Activated effector memory CD4-positive, alpha-beta T cell treated with Interleukin-2 at 50 U/mL for 16 hours (primary cell): Measurements from ENCODE around the gene WNK1.
"Not testable (repeated sequence)": the region's sequence is repeated elsewhere in the genome, so short reads cannot be mapped to it uniquely, and the experiment has no call there.

ENCODE experiments used
- DNase-seq: peaks from one replicate; pipeline ENCODE4 v3.0.0-alpha.2; 2020

Gene WNK1

DNA sequence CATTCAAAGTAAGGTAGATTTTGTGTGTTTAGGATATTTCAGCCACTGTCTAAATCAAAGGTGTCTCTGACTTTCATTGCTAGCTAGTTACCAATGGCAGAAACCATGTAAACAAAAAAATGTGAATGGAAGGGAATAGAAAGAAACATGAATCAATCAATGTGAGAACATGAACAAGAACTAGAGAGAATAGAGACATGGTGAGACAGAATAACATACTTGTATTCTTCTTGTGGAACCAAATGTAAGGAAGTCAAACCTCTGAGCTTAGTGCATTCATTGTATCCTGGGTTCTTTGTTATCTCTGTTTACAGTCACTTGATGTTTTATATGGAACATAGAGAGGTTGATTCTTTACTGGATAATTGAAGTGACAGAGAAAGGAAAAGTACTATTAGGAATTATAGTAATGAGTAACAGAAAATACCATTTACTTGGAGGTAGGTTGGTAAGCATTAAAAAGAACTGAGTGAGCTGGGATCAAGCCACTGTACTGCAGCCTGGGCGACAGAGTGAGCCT is 2.6 kb upstream of the WNK1 start:
- no peak for DNase-seq

DNA sequence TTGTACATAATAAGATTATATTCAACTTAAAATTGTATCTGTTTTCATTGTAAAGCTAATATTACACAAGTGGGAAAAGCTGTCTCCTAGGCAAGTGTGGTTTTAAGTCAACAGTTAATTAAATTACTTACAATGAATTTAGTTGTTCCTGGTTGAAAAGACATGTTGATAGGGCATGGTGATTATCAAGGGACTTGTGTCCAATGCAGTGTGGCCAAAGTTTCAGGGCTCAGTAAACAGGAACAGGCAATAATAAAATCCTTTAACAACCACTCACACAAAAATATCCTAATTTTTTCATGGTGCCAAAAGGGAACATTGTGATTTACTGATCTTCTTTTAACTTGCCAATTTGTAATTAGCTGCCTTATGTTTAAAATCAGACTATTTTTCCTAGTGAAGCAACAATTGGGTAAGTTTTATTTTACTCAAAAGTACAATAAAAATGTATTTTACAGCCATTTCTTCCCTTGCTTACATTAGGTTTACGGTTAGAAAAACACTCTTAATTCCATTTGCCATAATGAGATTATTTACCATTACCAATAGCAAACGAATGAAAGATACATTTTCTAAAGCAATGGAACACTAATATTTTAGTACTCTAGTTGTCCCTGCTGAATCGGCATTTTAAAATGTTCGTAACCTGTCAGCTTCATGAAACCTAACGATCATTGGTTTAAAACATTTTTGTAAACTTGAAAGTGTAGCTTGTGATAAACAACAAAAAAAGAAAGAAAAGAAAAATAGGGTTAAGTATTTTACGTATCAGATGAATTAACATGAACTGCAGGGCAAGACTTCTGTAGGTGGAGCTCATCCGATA is 1.8 kb upstream of the WNK1 start:
- DNase-seq, result no peak

DNA sequence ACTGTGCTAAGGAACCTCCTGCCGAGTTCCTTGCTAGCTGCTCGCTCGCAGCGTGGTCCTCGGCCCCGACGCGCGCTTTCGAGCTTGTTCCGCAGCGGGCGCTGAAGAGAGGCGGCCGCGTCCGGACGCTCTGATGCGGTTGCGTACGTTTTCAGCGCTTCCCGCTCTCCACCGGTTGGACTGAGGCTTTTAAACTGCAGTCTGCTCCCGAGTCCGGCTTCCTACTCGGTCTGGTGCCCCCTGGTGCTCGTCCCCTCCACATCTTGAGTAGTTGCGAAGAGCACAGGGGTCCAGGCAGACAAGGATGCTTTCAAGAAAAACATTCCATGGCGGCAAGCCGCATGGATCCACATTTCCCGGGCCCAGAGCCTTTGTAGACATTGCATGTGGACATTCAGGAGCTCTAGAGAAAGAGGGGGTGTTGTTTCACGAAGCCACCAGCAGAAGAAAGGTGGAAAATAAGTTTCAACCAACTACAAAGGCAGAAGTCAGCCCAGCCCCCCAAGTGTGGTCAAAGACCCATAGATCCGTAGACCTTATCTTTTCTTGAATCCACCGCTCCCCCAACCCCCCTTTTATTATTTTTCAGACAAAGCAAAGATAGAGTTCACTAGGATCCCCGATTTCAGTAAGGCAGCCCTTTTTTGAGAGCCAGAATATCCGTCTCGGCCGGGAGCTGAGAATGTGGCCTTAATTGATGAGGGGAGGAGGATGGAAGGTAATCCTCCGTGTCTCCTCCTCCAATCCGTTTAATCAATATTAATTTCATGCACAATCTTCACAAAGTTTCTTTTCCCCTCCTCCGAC is 984 bp upstream of the WNK1 start:
- peak; percentile 78 for DNase-seq

DNA sequence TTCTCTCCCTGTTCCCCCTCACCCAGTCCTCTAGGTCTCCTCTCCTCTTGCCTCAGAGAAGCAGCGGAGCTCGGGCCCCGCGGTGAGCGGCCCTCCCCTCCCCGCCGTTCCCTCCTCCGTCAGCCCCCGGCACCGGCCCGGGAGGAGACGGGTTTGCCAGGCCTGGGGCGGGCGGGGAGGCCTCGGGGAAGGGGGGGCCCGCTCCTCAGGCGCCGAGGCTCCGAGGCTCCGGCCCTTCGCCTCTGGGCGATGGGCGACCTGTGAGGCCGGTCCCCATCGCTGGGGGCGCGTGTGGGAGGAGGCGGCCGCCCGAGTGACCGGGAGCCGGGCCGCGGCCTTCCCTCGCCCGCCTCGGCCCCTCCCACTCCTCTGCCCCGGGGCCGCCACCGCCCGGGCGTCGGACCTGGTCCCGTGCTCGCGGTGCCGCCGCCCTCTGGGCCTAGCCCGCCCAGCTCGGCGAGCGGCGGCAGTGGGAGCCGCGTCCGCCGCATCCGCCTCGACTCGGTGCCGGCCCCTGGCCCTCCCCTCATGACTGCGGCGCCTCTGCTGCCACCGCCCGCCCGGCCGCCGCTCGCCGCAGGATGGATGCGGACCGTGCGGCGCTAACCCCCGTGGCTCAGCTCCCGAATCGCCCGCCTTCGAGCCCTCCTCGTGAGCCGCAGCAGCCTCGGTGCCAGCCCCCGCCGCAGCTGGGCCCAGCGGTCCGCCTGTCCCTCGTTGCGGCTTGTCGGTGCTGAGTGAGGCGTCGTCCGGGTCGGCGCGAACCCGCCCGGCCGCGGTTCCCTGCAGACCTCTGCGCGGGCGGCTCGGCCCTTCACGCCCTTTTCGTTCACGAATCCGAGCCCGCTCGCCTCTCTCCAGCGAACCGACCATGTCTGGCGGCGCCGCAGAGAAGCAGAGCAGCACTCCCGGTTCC is 574 bp downstream of the WNK1 start:
- no peak for DNase-seq

DNA sequence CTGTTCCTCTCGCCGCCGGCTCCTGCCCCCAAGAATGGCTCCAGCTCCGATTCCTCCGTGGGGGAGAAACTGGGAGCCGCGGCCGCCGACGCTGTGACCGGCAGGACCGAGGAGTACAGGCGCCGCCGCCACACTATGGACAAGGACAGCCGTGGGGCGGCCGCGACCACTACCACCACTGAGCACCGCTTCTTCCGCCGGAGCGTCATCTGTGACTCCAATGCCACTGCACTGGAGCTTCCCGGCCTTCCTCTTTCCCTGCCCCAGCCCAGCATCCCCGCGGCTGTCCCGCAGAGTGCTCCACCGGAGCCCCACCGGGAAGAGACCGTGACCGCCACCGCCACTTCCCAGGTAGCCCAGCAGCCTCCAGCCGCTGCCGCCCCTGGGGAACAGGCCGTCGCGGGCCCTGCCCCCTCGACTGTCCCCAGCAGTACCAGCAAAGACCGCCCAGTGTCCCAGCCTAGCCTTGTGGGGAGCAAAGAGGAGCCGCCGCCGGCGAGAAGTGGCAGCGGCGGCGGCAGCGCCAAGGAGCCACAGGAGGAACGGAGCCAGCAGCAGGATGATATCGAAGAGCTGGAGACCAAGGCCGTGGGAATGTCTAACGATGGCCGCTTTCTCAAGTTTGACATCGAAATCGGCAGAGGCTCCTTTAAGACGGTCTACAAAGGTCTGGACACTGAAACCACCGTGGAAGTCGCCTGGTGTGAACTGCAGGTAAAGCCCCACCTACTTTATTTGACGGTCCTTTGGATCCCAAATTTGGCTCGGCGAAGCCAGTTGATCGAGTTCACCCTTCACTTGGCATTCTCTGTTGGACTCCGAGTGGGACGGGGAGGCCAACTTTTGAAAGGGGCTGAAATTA is 1.5 kb downstream of the WNK1 start:
- DNase-seq, result peak; percentile 24

DNA sequence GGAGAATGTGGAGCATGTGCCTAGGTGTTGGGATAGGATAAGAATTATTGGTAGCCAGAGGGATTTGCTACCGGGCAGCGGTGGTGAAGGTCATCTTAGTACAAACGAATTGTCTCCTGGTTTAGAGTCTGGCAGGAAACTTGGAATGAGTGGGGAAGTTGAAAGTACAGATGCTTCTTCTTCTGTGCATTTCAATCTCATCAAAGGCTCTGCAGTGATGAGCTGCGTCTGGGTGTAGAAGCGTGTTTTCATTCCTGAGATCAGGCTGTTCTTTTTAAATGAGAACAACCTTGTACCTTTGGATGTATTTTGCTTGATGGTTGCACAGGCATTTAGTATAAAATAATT is 2.1 kb downstream of the WNK1 start:
- DNase-seq, result no peak

DNA sequence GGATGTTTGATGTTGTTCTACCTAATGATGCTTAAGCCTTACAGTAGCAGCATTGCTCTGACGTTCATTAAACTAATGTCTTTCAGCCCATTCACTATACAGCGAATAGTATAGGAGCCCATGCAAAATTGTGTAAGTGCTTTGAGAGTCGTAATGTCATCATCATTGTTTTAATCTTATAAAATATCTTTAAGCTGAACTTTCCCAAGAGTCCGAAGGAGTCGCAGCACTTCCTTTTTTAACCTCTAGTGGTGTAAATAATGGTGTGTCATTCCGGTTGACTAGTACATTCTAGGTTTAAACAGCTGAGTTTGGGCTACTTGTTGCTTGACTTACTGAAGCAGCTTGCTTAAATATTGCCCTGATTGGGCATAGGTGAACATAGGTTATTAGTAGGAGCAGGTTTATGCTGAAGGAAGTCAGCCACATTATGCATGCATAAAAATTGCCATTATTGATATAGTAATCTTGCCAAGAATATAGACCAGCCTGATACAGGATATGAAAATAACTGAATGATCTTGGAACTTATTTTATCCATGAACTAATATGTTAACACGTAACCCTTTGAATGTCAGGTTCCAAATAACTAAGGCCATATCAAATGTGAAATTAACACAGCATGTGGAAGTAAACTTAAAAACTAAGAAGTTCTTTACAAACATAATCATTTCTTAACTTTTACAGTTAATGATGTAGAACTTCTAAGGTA is 2.6 kb downstream of the WNK1 start:
- DNase-seq, result no peak

DNA sequence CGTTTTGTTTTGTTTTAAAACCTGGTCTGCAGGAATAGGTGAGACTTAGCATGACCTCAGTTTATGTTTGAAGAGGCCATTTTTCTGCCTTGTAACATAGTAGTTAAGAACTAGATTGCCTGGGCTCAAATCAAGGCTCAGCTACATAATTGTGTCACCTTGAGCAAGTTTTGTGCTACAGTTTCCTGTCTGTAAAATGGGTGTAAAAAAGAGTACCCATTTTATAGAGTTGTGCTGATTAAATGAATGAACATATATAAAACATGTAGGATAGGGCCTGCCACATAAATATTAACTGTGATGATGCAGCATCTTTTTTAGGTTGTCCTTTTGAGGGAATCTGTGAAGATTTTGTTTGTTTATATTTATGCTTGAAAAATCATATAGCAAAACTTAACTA is 7.2 kb downstream of the WNK1 start:
- no peak for DNase-seq

DNA sequence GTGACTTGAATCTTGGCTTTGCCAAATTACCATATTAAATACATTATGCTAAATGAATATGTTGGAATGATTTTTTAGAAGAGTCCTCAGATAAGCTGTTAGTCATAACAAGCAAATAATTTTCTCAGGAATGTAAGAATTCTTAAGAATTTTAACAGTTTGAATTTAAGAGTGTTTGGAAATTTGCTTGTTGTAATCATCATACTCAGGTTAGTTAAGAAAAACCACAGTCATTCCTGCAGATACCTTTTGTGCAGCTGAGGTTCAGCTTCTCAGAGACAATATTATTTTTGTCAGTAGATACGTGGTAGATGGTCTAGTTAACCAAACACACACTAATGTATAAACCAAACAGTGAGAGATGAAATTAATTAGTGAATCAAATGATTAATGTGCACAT is 8.9 kb downstream of the WNK1 start:
- no peak for DNase-seq

DNA sequence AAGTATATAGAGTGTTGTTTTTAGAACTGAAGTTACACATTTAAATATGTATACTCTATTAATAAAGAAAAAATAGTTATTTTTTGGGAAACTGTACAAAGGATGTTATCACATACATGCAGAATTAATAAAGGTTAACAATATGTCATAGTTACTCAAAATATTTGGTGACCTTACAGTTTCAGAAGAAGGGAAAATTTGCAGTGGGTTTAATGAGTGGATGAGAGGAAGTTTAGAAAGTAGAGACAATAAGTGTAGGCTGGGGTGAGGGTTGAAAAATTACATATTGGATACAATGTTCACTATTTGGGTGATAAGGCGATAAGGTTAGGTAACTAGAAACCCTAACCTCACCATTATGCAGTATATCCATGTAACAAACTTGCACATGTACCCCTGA is 13.5 kb downstream of the WNK1 start:
- no peak for DNase-seq

DNA sequence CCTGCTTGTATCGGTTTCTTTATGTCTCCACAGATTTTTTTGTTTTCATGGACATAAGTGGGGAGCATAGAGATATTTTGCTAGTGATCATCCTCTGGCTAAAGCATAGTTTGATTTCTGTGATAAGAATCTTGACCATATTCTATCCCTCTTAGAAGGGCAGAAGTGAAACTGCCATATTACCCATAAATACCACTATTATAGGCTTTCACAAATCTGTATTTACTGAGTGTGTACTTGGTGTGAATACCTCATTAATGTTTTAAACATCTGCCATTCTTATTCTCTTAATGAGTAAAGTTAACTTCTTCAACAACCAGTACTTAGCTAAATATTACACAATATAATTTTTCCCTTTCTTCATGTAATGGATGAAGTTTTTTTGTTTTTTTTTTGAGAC is 16.1 kb downstream of the WNK1 start:
- DNase-seq, result no peak

DNA sequence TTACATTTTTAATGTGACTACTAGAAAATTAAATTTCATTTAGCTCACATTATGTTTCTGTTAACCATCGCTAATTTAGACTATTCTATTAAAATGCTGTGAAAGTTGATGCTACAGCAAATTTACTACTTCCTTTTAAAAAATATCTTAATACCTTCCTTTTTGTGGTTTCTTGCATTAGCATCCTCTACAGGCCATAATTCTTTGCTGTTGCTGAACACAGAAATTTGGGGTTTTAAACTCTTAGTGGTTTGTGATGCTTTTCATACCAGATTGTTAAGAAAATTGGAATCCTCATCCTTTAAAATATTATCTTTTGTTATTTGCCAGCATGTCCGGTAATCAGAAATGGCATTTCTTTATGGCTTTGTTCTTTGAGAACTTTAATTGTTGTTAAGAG is 18.1 kb downstream of the WNK1 start:
- DNase-seq, result no peak

DNA sequence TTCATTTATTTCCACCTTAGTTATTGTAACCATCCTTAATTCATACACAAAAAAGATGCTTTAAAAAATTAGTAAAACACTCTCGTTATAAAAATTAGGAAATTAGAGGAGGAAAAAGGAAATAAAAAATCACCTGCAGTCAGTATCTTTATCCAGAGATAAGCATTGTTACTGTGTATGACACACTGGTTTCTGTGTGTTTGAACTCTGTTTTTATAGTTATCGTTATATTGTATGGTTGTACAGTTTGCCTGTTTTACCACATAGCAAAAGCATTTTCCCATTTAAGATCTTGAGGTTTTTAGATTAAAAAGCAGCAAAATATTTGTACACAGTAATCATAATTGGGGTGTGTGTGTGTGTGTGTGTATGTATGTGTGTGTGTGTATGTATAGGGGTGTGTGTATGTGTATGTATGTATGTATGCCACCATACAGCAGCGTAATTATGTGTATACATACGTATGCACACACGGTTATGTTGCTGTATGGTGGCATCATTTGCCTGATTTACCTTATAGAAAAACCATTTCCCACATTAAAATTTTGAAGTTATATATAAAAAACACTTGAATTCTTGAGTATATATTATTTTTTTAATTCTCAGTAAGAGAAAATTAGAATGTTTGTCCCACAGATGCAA is 19.8 kb downstream of the WNK1 start:
- no peak for DNase-seq

DNA sequence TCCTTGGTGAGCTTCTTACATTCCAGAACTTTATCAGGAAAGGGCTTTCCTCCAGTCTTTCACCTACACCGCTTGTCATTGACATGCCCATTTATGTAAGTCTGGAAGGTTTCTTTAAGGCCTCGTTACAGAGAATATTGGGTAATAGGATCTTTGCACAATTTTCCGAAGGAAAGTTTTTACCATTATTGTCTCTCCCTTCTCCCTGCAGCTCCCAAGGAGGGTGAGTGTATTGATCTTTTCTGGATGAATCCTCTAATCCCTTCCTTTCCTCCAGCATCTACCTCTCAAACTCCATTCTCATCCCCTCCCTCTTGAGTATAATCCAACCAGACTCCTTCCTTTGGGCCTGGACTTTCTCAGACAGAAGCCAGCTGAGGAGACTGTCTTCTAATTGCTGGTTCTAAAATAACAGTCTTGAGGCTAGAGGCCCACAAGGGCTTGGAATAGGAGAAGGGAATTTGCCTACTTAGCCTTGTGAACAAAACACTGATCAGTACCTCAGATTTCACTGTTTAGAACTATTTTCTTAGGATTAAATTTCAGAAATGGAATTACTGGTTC is 21.8 kb downstream of the WNK1 start:
- no peak for DNase-seq

DNA sequence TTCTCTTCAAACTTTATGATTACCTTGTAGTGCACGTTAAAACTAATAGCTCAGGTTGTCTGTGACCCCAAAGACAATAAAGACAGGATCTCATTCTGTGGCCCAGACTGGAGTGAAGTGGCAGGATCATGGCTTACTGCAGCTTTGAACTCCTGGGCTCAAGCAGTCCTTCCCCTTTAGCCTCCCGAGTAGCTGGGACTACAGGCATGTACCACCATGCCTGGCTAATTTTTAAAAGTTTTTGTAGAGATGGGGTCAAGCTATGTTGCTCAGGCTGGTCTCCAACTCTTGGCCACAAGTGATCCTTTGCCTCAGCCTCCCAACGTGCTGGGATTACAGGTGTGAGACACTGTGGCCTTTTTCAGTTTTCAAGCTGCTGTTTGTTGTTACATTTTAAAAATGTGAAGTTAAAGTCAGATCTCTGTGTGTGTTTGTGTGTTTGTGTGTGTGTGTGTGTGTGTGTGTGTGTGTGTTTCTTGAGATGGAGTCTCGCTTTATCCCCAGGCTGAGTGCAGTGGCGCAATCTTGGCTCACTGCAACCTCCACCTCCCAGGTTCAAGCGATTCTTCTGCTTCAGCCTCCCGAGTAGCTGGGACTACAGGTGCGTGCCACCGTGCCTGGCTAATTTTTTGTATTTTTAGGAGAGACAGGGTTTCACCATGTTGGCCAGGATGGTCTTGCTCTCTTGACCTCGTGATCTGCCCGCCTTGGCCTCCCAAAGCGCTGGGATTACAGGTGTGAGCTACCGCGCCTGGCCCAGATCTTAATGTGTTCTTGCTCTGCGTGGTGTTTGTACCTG is 23.8 kb downstream of the WNK1 start:
- DNase-seq, result not testable (repeated sequence)

DNA sequence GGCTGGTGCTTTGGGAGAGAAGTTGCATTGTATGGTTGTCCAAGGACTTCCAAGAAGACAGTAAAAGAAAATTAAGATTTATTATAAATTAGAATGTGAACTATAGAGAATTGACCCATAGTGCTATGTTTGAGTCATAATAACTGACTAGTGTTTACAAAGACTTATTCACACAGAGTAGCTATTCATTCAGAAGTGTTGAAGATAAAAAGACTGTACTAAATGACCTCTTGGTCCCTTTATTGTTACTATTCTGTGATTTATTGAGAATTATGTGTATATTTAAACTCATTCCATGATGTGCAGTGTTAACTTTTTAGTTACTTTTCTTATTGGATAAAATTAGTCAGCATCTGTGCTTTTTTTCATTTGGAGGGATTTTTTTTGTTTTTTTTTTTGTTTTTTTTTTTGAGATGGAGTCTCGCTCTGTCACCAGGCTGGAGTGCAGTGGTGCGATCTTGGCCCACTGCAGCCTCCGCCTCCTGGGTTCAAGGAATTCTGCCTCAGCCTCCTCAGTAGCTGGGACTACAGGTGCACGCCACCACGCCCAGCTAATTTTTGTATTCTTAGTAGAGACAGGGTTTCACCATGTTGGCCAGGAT is 24.5 kb downstream of the WNK1 start:
- not testable (repeated sequence) for DNase-seq

DNA sequence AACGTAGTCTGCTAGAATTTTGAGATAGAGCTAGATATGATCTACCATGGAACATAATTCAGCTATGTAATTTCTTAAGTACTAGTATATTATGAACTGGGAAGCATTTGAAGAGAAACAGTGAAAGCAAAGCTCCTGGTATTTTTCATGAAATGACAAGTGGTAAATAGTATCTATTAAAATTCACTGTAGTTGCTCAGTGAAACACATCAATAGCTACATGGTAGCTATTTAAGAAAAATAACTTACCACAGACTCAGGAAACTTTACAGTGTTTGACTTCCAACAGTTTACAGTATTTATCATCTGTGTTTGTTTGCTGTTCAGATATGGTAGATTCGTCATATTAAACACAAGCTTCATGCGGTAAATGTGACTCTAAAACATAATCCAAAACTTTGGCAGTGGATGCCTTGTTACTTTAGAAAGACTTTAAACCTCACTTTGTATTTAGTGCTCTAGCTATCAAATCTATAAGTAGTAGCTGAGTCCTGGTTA is 25.2 kb downstream of the WNK1 start:
- DNase-seq, result no peak

DNA sequence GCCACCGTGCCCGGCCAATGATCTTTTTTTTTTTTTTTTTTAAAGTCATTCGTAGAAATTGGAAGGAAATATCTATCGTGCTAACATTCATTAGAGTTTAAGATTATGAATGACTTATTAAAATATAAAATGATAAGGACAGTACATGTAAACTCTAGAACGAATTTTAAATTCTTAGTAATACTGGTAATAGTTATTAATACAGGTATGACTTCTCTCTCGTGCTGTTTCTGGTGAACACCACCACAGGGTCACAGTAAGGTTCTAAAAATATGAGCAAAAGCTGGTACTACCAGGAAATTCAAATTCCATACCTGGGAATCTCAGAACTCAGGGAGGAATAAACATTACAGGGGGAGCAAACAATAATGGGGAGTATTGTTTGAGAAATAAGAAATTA is 26.2 kb downstream of the WNK1 start:
- DNase-seq, result no peak
